ENCODE results near the gene PAF1.
A peak's percentile ranks its signal among the peaks of the same experiment; 100 is the strongest.

- TF ChIP-seq CTCF (IDR thresholded peaks at IDR 0.05), result no peak
- peak; percentile 35 to 44 for TF ChIP-seq POLR2A (IDR thresholded peaks at IDR 0.05)
Observed at GRCh38 chr19:39407660-39408391, 16.9 kb upstream of the PAF1 start.

Data from adrenal gland (tissue), 5 donors.